Gastroesophageal sphincter (tissue), 4 donors: Measurements from ENCODE around the gene ODAD2. TPM values are rescaled to one million over a fixed set of nuclear protein-coding genes. Genes with fewer than 3 reads are reported as not detected.
"Not testable (repeated sequence)": the region's sequence is repeated elsewhere in the genome, so short reads cannot be mapped to it uniquely, and the experiment has no call there.

Source experiments
- ATAC-seq: fragments of 150-250 bp; one replicate; pipeline ENCODE4 v1.9.1; 2016; ENCODE audit warnings: mild to moderate bottlenecking, moderate library complexity
- H3K27ac ChIP-seq, 4 donors: fragments of 200-600 bp; sonication (generic) in 3 of 4; 1 replicate in 3 of 4; 2 replicates in 1 of 4; pipeline ENCODE4 v1.5.1; 2016 to 2019
- H3K27me3 ChIP-seq: fragments of 200-600 bp; sonication (generic); one replicate; pipeline ENCODE4 v1.5.1; 2019
- H3K36me3 ChIP-seq, 2 donors: fragments of 200-600 bp; sonication (generic); one replicate each; pipeline ENCODE4 v1.5.1; 2019; ENCODE audit warnings: control low read depth in 1 of 2
- H3K4me1 ChIP-seq, 3 donors: fragments of 200-600 bp; sonication (generic); 1 replicate in 2 of 3; 2 replicates in 1 of 3; pipeline ENCODE4 v1.5.1; 2016 to 2019; ENCODE audit warnings: control low read depth in 2 of 3
- H3K4me3 ChIP-seq, 2 donors: fragments of 200-600 bp; sonication (generic); one replicate each; pipeline ENCODE4 v1.5.1; 2019; ENCODE audit warnings: mild to moderate bottlenecking in 1 of 2, moderate library complexity in 1 of 2
- H3K9me3 ChIP-seq, 3 donors: fragments of 200-600 bp; sonication (generic); one replicate each; pipeline ENCODE4 v1.5.1; 2017 to 2019; ENCODE audit warnings: control low read depth in 2 of 3
- CTCF ChIP-seq, 4 experiments: fragments of 200-600 bp in 2 of 4; fragments of 450-650 bp in 2 of 4; sonication (generic) in 1 of 4; IDR thresholded peaks; one replicate each; pipeline ENCODE4 v1.5.1; 2017 to 2019; ENCODE audit warnings: antibody characterized with exemption in 4 of 4, mild to moderate bottlenecking in 2 of 4, moderate library complexity in 2 of 4
- EP300 ChIP-seq: sonication (generic); formaldehyde crosslinking; IDR thresholded peaks from one replicate; pipeline ENCODE4 v1.6.1; 2017; ENCODE audit warnings: antibody characterized with exemption, mild to moderate bottlenecking
- POLR2A ChIP-seq, 2 donors: fragments of 450-650 bp; IDR thresholded peaks; one replicate each; pipeline ENCODE4 v1.6.1; 2017; ENCODE audit warnings: antibody characterized with exemption in 2 of 2, mild to moderate bottlenecking in 2 of 2, moderate library complexity in 1 of 2
- POLR2AphosphoS5 ChIP-seq: sonication (generic); formaldehyde crosslinking; IDR thresholded peaks from one replicate; pipeline ENCODE4 v1.6.1; 2017; ENCODE audit warnings: antibody characterized with exemption
- WGBS, 2 donors: methylation state at CpG; one replicate each; pipeline ENCODE4 v1.1.5; 2018; ENCODE audit warnings: low coverage in 1 of 2; 5-methylcytosine and 5-hydroxymethylcytosine counted together
- total RNA-seq, 4 donors: library from RNA; depleted of rRNA; stranded (reverse); fragments of >200 nt; gene quantifications; one replicate each; pipeline ENCODE4 v1.1.0, GENCODE V29; 2016

Gene ODAD2
- total RNA-seq, 4 donors from 2014 or later = 0.93 to 1.8 (median 1.6) TPM

- H3K4me3 ChIP-seq = no peak overlapping the region
- H3K4me1 ChIP-seq = no peaks in the 10 kb centered on the region
- H3K9me3 ChIP-seq = peaks cover 0 to 4% (median 0%) of the 10 kb centered on the region in 3 donors
- H3K27me3 ChIP-seq = no peaks in the 10 kb centered on the region
- TF ChIP-seq CTCF (IDR thresholded peaks at IDR 0.05) (no peak), POLR2A (IDR thresholded peaks at IDR 0.05) (no peak), EP300 (no peak), POLR2AphosphoS5 (no peak)
- WGBS, 2 donors = 82 to 84% methylated on average over 2 to 4 of the region's 4 CpGs
- no peaks in the 10 kb centered on the region for H3K36me3 ChIP-seq
- no peak for ATAC-seq
- no peak overlapping the region for H3K27ac ChIP-seq
Measured at GRCh38 chr10:27981744-27982143, 17.1 kb downstream of the ODAD2 start.

- H3K4me3 ChIP-seq = not testable (repeated sequence)
Measured at GRCh38 chr10:27970795-27971194, 28.1 kb downstream of the ODAD2 start.

DNA sequence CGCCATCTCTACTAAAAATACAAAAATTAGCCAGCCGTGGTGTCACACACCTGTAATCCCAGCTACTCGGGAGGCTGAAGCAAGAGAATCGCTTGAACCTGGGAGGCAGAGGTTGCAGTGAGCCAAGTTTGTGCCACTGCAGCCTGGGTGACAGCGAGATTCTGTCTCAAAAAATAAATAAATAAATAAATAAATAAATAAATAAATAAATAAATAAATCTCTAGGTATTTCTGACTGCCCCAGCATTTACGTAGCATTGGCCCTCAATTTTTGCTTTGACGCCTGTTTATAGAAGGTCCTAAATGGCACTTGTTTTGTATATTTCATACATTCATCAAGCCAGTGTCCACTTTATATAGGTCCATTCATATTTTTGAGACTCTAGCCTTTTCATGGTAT lies 28.9 kb downstream of the ODAD2 start:
- not testable (repeated sequence) for H3K36me3 ChIP-seq, H3K27ac ChIP-seq, H3K4me3 ChIP-seq, H3K9me3 ChIP-seq, H3K4me1 ChIP-seq, H3K27me3 ChIP-seq, ATAC-seq
- 86 to 97% methylated on average over 5 of the region's 7 CpGs for WGBS, 2 donors

More at GRCh38 chr10:27970795-27971194, 28.1 kb downstream of the ODAD2 start:
- H3K27ac ChIP-seq, H3K9me3 ChIP-seq, H3K4me1 ChIP-seq, H3K27me3 ChIP-seq, ATAC-seq, H3K36me3 ChIP-seq: not testable (repeated sequence)
- whole genome bisulfite sequencing, 2 donors = 100% methylated on average over 1 of the region's 1 CpG; no CpG with 5 or more reads in 1 of the 2 donors

GRCh38 chr10:27959093-27959715 lies 39.7 kb downstream of the ODAD2 start:
- Histone ChIP-seq H3K36me3 (no peaks in the 10 kb centered on the region), H3K4me3 (no peak overlapping the region), H3K4me1 (no peaks in the 10 kb centered on the region), H3K9me3 (no peaks in the 10 kb centered on the region), H3K27me3 (no peaks in the 10 kb centered on the region), H3K27ac (no peak overlapping the region)
- TF ChIP-seq POLR2AphosphoS5 = no peak
- no peak for TF ChIP-seq EP300
- TF ChIP-seq CTCF (IDR thresholded peaks at IDR 0.05) = no peak
- TF ChIP-seq POLR2A (IDR thresholded peaks at IDR 0.05) = no peak
- ATAC-seq = no peak
- WGBS, 2 donors = 89 to 100% methylated on average over 5 of the region's 6 CpGs

- not testable (repeated sequence) for H3K27me3 ChIP-seq, H3K9me3 ChIP-seq, H3K36me3 ChIP-seq, H3K27ac ChIP-seq, H3K4me1 ChIP-seq, H3K4me3 ChIP-seq, ATAC-seq
- WGBS, 2 donors = 41 to 42% methylated on average over 3 of the region's 3 CpGs
Measured at GRCh38 chr10:27958383-27958782, 40.5 kb downstream of the ODAD2 start.

GRCh38 chr10:27950242-27950564 lies 48.7 kb downstream of the ODAD2 start:
- H3K27me3 ChIP-seq = no peaks in the 10 kb centered on the region
- no peak overlapping the region for H3K4me3 ChIP-seq
- no peak overlapping the region for H3K27ac ChIP-seq
- no peaks in the 10 kb centered on the region for H3K4me1 ChIP-seq
- H3K36me3 ChIP-seq = no peaks in the 10 kb centered on the region
- no peak for ATAC-seq
- H3K9me3 ChIP-seq = no peaks in the 10 kb centered on the region
- TF ChIP-seq EP300 = no peak
- TF ChIP-seq CTCF (IDR thresholded peaks at IDR 0.05) = no peak
- no peak for TF ChIP-seq POLR2A (IDR thresholded peaks at IDR 0.05)
- no peak for TF ChIP-seq POLR2AphosphoS5
- WGBS, 2 donors = 56 to 82% methylated on average over 2 of the region's 2 CpGs
